C1 segment of cervical spinal cord (tissue), 14 donors: Measurements from ENCODE around the gene SLC39A11.
"Not testable (repeated sequence)": the region's sequence is repeated elsewhere in the genome, so short reads cannot be mapped to it uniquely, and the experiment has no call there.

Experiments used
- DNase-seq, 14 donors: peaks; one replicate each; lab custom pipeline; 2025; lab: John Stamatoyannopoulos, UW

SLC39A11 gene

GRCh38 chr17:72838581-72838980 is 253.9 kb downstream of the SLC39A11 start:
- no peak for DNase-seq

DNA sequence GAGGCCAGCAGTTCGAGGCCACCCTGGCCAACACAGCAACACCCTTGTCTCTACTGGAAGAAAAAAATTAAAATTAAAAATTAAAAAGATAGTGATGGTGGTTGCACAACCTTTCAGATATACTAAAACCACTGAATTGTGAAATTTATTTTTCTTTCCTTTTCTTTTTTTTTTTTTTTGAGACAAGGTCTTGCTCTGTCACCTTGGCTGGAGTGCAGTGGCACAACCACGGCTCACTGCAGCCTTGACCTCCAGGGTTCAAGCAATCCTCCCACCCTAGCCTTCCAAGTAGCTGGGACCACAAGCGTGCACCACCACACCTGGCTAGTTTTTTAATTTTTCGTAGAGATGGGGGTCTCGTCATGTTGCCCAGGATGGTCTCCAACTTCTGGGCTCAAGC is 254.4 kb downstream of the SLC39A11 start:
- DNase-seq = no peak

DNA sequence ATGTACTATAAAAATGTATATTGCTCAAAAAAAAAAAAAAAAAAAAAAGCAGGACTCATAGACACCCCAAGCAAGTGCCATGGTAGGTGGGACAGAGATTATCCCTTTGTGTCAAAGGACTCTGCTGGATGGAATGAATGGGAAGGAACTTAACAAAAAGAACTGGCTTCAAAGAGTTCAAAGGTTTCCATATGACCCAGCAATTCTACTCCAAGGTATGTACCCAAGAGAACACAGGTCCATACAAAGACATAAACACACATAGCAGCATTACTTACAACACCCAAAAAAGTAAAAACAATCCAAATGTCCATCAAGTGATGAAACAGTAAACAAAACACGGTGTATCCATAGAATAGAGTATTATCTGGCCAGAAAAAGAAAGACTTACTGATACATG is 255.2 kb downstream of the SLC39A11 start:
- DNase-seq = no peak

GRCh38 chr17:72833128-72833765 is 259.2 kb downstream of the SLC39A11 start:
- DNase-seq = no peak

GRCh38 chr17:72832306-72832705 is 260.2 kb downstream of the SLC39A11 start:
- DNase-seq = no peak

DNA sequence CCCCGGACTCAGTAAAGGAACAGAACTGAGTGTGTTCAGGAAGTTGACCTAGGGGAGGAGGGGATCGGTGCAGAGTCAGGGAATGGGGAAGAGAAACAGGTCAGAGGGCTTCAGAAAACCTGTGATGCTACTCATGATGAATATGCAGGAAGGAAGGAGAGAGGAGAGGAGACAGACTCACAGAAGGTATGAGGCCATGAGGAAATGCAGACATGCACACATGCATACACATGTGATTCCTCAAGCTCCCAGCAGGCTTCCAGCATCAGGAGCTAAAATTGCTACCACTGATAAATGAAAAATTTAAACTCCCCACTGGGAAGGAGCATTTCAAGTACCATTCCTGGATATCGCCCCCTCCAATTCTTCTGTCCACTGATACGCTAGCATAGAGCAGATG is 262.6 kb downstream of the SLC39A11 start:
- no peak for DNase-seq

GRCh38 chr17:72826602-72827001 is 265.9 kb downstream of the SLC39A11 start:
- DNase-seq = no peak

DNA sequence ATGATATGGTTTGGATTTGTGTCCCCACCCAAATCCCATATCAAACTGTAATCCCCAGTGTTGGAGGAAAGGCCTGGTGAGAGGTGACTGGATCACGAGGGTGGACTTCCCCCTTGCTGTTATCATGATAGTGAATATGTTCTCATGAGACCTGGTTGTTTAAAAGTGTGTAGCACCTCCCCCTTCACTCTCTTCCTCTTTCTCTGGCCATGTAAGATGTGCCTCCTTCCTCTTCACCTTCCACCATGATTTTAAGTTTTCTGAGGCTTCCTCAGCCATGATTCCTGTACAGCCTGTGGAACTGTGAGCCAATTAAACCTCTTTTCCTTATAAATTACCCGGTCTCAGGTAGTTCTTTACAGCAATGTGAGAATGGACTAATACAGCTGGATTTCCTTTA is 266.4 kb downstream of the SLC39A11 start:
- not testable (repeated sequence) for DNase-seq

DNA sequence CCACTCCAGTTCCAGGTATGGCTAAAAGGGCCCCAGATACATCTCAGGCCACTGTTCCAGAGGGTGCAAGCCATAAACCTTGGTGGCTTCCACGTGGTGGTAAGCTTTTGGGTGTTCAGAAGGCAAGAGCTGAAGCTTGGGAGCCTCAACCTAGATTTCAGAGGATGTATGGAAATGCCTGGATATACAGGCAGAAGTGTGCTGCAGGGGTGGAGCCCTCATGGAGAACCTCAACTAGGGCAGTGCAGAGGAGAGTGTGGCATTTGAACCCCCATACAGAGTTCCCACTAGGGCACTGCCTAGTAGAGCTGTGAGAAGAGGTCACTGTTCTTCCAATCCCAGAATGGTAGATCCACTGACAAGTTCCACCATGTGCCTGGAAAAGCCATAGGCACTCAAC is 267.3 kb downstream of the SLC39A11 start:
- no peak for DNase-seq

- DNase-seq = not testable (repeated sequence)
Observed at GRCh38 chr17:72824267-72824666, 268.2 kb downstream of the SLC39A11 start.

DNA sequence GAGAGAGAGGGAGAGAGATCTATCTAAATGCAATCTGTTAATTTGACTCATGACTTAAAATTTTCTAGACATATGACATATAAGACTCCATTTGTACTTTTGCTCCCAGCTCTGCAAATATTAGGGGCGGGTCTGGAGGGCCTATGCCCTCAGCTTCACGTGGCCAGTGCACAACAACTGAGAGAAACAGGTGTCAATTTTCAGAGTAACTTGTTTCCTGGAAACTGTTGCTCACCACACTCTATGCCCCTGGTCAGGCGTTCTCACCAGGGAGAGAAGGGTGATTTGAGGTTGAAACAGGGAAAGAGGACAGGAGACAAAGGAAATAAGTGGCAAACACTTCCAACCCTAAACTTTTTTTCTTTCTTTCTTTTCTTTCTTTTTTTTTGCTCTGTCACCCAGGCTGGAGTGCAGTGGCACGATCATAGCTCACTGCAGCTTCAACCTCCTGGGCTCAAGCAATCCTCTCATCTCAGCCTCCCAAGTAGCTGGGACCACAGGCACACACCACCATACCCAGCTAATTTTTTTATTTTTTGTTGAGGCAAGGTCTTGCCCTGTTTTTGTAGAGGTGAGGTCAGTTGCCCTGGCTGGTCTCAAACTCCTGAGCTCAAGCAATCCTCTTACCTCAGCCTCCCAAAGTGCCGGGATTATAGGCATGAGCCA is 270.0 kb downstream of the SLC39A11 start:
- no peak for DNase-seq

GRCh38 chr17:72816406-72816805 is 276.1 kb downstream of the SLC39A11 start:
- DNase-seq = no peak

GRCh38 chr17:72813481-72813880 is 279.0 kb downstream of the SLC39A11 start:
- DNase-seq = peak in 4 of 14 donors; percentile 1 to 8 (median 4)

GRCh38 chr17:72812823-72813222 is 279.7 kb downstream of the SLC39A11 start:
- DNase-seq = no peak

DNA sequence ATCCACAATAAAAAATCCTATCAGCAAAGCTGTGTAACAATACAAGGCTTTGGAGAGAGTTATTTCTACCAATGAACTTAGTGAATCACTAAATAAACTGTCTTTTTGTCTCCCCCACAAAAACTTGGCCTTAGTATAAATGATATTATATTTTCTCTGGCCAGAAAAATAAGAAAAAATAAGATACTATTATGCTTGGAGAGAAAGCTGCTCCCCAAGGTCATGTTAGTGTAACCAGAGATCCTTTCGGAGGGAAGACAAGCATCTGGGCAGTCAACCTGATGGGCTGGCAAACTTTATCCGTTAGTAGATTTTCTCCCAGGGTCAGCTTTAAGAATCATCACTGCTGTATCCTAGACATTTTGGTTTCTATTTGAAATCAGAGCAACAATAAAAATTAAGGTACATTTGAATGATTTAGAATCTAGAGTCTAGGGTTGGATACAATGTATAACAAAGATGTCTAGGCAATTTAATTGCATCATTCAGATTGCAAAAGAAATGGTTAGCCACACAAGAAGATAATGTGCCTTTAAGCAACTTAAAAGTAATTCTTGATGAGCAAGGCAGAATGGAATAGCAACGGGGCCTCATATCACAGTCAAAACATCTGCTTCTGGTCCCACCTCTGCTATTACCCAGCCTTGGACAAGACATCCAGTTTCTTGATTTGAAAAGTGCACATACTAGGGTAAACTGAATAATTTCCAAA is 280.4 kb downstream of the SLC39A11 start:
- DNase-seq = no peak

DNA sequence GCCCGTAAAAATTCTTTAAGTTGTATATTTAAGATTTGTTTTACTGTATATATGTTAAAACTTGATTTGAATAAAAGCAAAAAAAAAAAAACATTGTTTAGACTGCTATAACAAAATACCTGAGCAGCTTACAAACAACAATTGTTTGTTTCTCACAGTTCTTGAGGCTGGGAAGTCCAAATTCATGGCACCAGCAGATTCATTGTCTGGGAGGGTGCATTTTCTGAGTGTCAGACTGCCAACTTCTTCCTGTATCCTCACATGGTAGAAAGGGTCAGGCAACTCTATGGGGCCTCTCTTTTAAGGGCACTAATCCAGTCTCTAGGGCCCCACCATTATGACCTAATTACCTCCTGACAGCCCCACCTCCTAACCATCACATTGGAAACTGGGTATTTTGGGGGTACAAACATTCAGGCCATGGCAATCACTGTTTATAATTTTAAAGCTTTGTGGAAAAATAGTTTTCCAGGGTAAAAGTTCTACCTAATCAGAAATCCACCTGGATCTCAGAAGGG is 281.4 kb downstream of the SLC39A11 start:
- no peak for DNase-seq

GRCh38 chr17:72806011-72806410 is 286.5 kb downstream of the SLC39A11 start:
- DNase-seq = no peak

DNA sequence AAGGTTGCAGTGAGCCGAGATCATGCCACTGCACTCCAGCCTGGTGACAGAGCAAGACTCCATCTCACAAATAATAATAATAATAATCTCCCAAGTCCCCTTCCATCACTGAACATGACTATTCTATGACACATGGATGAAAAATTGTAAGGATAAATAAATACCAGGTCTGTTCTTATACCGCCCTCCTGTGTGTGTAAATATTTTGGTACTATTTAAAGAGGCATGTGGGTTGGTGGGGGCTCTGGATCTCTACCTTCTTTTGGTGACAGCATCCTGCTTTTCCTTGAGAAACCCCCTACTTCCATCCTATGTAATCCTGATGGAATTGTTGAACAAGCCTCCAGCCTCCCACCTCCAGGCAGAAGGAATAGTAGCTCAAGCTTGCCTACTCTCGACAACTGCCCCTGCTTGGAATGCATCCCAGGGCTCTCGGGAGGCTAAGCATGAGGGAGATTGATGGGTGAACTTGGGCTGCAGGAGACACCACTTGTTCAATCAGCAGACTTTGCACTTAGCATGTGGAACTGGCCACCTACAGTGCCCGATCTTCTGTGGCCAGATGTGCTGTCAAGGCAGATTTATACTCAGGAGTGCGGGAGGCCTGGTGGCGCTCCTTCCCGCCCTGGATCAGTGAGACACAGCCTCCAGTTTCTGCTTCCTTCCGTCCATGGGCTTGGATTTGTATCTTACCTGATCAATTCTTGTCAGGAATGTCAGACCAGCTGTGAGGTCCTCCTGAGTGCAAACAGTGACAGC is 287.4 kb downstream of the SLC39A11 start:
- no peak for DNase-seq

GRCh38 chr17:72802726-72803125 is 289.8 kb downstream of the SLC39A11 start:
- no peak for DNase-seq

GRCh38 chr17:72797142-72797541 is 295.3 kb downstream of the SLC39A11 start:
- no peak for DNase-seq

- DNase-seq = no peak
Observed at GRCh38 chr17:72795941-72796340, 296.5 kb downstream of the SLC39A11 start.

DNA sequence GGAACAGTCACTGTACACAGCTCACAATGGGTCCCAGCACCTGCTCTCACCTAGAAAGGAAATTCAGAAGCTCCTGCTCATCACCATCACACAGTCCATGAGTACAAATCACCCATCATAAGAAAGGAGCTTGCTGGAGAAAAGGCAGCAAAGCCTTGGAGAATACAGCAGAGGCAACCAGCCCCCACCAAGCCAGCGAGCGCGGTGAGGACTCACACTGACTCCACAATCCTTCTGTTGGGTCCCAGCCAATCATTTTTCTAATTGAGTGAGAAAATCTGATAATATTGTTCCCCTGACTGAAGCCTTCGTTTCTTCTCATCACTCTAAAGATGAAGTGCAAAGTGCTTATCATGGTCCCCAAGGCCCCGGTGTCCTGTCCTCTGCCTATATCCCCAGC is 298.3 kb downstream of the SLC39A11 start:
- DNase-seq = no peak
